ENCODE data around the gene SAV1. TPM values are rescaled to one million over a fixed set of nuclear protein-coding genes. Genes with fewer than 3 reads are reported as not detected.

The SAV1 gene
- total and polyA plus RNA-seq, 2 donors (not counting 1 experiment from before 2014, with no cell fraction given): 22.4 to 36.1 TPM

- Histone ChIP-seq H3K9ac (ENCODE audit: low read length) (peak overlapping the region; percentile 28), H3K27me3 (replicated peaks in 1 of 4; ENCODE audit: control extremely low read depth in 1 of 4, control insufficient read depth in 3 of 4, insufficient read depth in 4 of 4, low read length in 3 of 4) (no peaks in the 10 kb centered on the region), H3K4me1 (ENCODE audit: control insufficient read depth in 2 of 2, insufficient read depth in 2 of 2, low read length in 2 of 2) (peaks cover 24 to 26% of the 10 kb centered on the region in 2 donors), H3K4me2 (replicated peaks; ENCODE audit: low read depth, low read length, poor library complexity, severe bottlenecking) (peak overlapping the region; percentile 66), H3K4me3 (ENCODE audit: control extremely low read depth in 1 of 5, extremely low read depth in 1 of 5, insufficient read depth in 1 of 5, low read depth in 2 of 5, low read length in 4 of 5) (peak overlapping the region in 1 of 5 experiments; percentile 46), H2AFZ (ENCODE audit: insufficient read depth, low read depth, low read length, poor library complexity, severe bottlenecking) (no peak overlapping the region), H4K20me1 (ENCODE audit: control insufficient read depth, insufficient read depth, low read length, poor library complexity, severe bottlenecking) (no peaks in the 10 kb centered on the region), H3K79me2 (ENCODE audit: control insufficient read depth, insufficient read depth, low read length) (no peaks in the 10 kb centered on the region), H3K27ac (ENCODE audit: low read length in 2 of 2) (peak overlapping the region; percentile 80 to 86), H3K9me3 (ENCODE audit: control extremely low read depth in 1 of 3, control insufficient read depth in 2 of 3, insufficient read depth in 1 of 3, low read length in 2 of 3) (no peaks in the 10 kb centered on the region), H3K36me3 (replicated peaks in 1 of 2; ENCODE audit: control extremely low read depth in 1 of 2, control insufficient read depth in 1 of 2, extremely low read depth in 1 of 2, insufficient read depth in 2 of 2, low read length in 1 of 2) (no peaks in the 10 kb centered on the region)
- Mint-ChIP-seq H3K27me3 (no peaks in the 10 kb centered on the region), H3K4me3 (peak overlapping the region; percentile 46), H3K9me3 (ENCODE audit: insufficient read depth) (no peaks in the 10 kb centered on the region), H3K27ac (peak overlapping the region; percentile 70), H3K4me1 (peaks cover 31% of the 10 kb centered on the region)
- POLR2A ChIA-PET: interaction anchor here (1.0 kb wide), 1 partner anchor 10 kb away, joined by 4 read pairs; the partner anchor contains the start of gene SAV1
- CTCF ChIA-PET: no interaction called here
- WGBS (ENCODE audit: insufficient coverage): 90% methylated on average over 4 of the region's 5 CpGs
- ATAC-seq (ENCODE audit: low read depth) (no peak), DNase-seq (no peak)
- TF ChIP-seq EZH2 (IDR thresholded peaks at IDR 0.05; ENCODE audit: borderline replicate concordance, insufficient read depth, low read depth, low read length, poor library complexity, severe bottlenecking): no peak
- TF ChIP-seq, protein P1, sequence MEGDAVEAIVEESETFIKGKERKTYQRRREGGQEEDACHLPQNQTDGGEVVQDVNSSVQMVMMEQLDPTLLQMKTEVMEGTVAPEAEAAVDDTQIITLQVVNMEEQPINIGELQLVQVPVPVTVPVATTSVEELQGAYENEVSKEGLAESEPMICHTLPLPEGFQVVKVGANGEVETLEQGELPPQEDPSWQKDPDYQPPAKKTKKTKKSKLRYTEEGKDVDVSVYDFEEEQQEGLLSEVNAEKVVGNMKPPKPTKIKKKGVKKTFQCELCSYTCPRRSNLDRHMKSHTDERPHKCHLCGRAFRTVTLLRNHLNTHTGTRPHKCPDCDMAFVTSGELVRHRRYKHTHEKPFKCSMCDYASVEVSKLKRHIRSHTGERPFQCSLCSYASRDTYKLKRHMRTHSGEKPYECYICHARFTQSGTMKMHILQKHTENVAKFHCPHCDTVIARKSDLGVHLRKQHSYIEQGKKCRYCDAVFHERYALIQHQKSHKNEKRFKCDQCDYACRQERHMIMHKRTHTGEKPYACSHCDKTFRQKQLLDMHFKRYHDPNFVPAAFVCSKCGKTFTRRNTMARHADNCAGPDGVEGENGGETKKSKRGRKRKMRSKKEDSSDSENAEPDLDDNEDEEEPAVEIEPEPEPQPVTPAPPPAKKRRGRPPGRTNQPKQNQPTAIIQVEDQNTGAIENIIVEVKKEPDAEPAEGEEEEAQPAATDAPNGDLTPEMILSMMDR (IDR thresholded peaks at IDR 0.05): no peak
- intact Hi-C loops (cut with micrococcal nuclease): no loop called here
Measured at GRCh38 chr14:50678163-50678562, 10.1 kb upstream of the SAV1 start.

DNA sequence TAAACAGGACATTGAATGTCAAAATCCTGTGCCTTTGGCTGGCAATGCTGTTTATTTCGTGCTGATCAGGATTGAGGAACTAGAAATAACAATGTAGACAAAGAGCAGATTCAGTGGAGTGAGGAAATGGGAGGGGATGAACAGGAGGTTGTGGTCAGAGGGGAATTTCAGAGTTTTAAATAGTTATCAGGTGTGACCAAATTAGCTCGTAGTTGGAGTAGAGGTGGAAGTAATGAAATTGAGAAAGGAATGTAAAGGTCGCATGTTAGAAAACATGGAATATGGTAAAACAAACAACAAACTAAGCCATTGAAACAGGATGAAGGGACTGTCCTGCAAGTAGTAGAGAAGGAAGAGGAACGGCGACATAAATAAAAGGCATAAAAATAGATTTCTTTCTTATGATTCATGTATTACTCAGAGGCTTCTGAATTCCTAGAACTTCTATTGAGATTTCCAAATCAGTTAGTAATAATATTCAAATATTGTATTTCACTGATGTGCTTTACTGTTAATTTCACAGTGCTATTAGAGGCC, 9.5 kb upstream of the SAV1 start:
- Histone ChIP-seq H3K9ac (ENCODE audit: low read length) (peak overlapping the region; percentile 28), H2AFZ (ENCODE audit: insufficient read depth, low read depth, low read length, poor library complexity, severe bottlenecking) (no peak overlapping the region), H3K9me3 (ENCODE audit: control extremely low read depth in 1 of 3, control insufficient read depth in 2 of 3, insufficient read depth in 1 of 3, low read length in 2 of 3) (no peaks in the 10 kb centered on the region), H3K27ac (ENCODE audit: low read length in 2 of 2) (peak overlapping the region; percentile 80 to 86), H3K4me1 (ENCODE audit: control insufficient read depth in 2 of 2, insufficient read depth in 2 of 2, low read length in 2 of 2) (peaks cover 24 to 26% of the 10 kb centered on the region in 2 donors), H3K36me3 (replicated peaks in 1 of 2; ENCODE audit: control extremely low read depth in 1 of 2, control insufficient read depth in 1 of 2, extremely low read depth in 1 of 2, insufficient read depth in 2 of 2, low read length in 1 of 2) (no peaks in the 10 kb centered on the region), H3K79me2 (ENCODE audit: control insufficient read depth, insufficient read depth, low read length) (no peaks in the 10 kb centered on the region), H3K4me2 (replicated peaks; ENCODE audit: low read depth, low read length, poor library complexity, severe bottlenecking) (peak overlapping the region; percentile 66), H3K27me3 (replicated peaks in 1 of 4; ENCODE audit: control extremely low read depth in 1 of 4, control insufficient read depth in 3 of 4, insufficient read depth in 4 of 4, low read length in 3 of 4) (no peaks in the 10 kb centered on the region), H3K4me3 (ENCODE audit: control extremely low read depth in 1 of 5, extremely low read depth in 1 of 5, insufficient read depth in 1 of 5, low read depth in 2 of 5, low read length in 4 of 5) (peak overlapping the region in 4 of 5 experiments; percentile 7 to 46 (median 23)), H4K20me1 (ENCODE audit: control insufficient read depth, insufficient read depth, low read length, poor library complexity, severe bottlenecking) (no peaks in the 10 kb centered on the region)
- CTCF ChIA-PET: interaction anchor here (1.2 to 1.5 kb wide), 2 partner anchors 9 to 37 kb away, joined by 3 to 7 read pairs; partner anchors contain the start of gene SAV1
- Mint-ChIP-seq H3K27me3 (no peaks in the 10 kb centered on the region), H3K27ac (peak overlapping the region; percentile 73), H3K4me3 (peak overlapping the region; percentile 69), H3K4me1 (peaks cover 31% of the 10 kb centered on the region), H3K9me3 (ENCODE audit: insufficient read depth) (no peaks in the 10 kb centered on the region)
- intact Hi-C loops (cut with micrococcal nuclease): loop anchor here (1.0 kb wide), 1 partner anchor 8 kb away; no protein-coding TSS in a partner anchor
- peak; percentile 77 for ATAC-seq (ENCODE audit: low read depth)
- POLR2A ChIA-PET: interaction anchor here (1.0 kb wide), 1 partner anchor 9 kb away, joined by 4 read pairs; the partner anchor contains the start of gene SAV1
- DNase-seq: peak; percentile 77
- TF ChIP-seq, protein P1 (IDR thresholded peaks at IDR 0.05): no peak
- TF ChIP-seq EZH2 (IDR thresholded peaks at IDR 0.05; ENCODE audit: borderline replicate concordance, insufficient read depth, low read depth, low read length, poor library complexity, severe bottlenecking): no peak
- WGBS (ENCODE audit: insufficient coverage): 0% methylated on average over 1 of the region's 5 CpGs
